A549 (cell line): ENCODE measurements around the gene DIAPH2. TPM values are rescaled to one million over a fixed set of nuclear protein-coding genes. Genes with fewer than 3 reads are reported as not detected.

Experiments
- ATAC-seq, 2 experiments: fragments of 200-7000 bp in 1 of 2; fragments of >200 bp in 1 of 2; cut with Nextera tagmentation in 1 of 2; cut with Tn5 transposase in 1 of 2; 3 replicates each; pipeline versions ENCODE4 v1.8.0 to v1.9.1; 2018 to 2020; ENCODE audit warnings: mild to moderate bottlenecking in 1 of 2, moderate library complexity in 1 of 2
- CTCF ChIA-PET: fragments of 300-600 bp; sonication (Branson Sonifier 250); formaldehyde crosslinking; extraction: SDS; loops from one replicate; lab custom pipeline; 2021; ENCODE audit warnings: antibody characterized with exemption, inconsistent platforms; lab: Yijun Ruan, JAX
- POLR2A ChIA-PET: fragments of 350-600 bp; formaldehyde crosslinking; extraction: SDS; loops from one replicate; lab custom pipeline; 2021; ENCODE audit warnings: antibody characterized with exemption, inconsistent platforms; lab: Yijun Ruan, JAX
- DNase-seq, 2 experiments: peaks; one replicate each; pipeline versions ENCODE4 v3.0.0 to v3.0.0-alpha.2; 2011 to 2016; ENCODE audit warnings: low read depth in 1 of 2, low spot score in 1 of 2
- FAIRE-seq: peaks from 2 replicates; lab custom pipeline; 2011; peaks lifted over from hg19 to GRCh38; lab: Jason Lieb, UNC
- H3K27ac ChIP-seq, 2 experiments: fragments of >200 bp; sonication (Bioruptor Twin); formaldehyde crosslinking; 3 replicates each; pipeline ENCODE4 v1.5.1; 2016 to 2017
- H3K4me1 ChIP-seq: fragments of >200 bp; sonication (Bioruptor Twin); formaldehyde crosslinking; 3 replicates; pipeline ENCODE4 v1.6.1; 2016
- H3K4me2 ChIP-seq: fragments of >200 bp; sonication (Bioruptor Twin); formaldehyde crosslinking; 3 replicates; pipeline ENCODE4 v1.6.1; 2016
- H3K4me3 ChIP-seq: fragments of >200 bp; sonication (Bioruptor Twin); formaldehyde crosslinking; 3 replicates; pipeline ENCODE4 v1.5.1; 2016
- H3K9me3 ChIP-seq: fragments of >200 bp; sonication (Bioruptor Twin); formaldehyde crosslinking; 3 replicates; pipeline ENCODE4 v1.6.1; 2016
- BCL3 ChIP-seq: fragments of >200 bp; sonication (Bioruptor Twin); formaldehyde crosslinking; IDR thresholded peaks from 3 replicates; pipeline ENCODE4 v1.6.1; 2016
- CEBPB ChIP-seq, 2 experiments: fragments of >200 bp in 1 of 2; sonication (Bioruptor Twin) in 1 of 2; formaldehyde crosslinking in 1 of 2; IDR thresholded peaks; 2 replicates each; pipeline ENCODE4 v1.6.1; 2012 to 2016
- CHD4 ChIP-seq: fragments of 200-600 bp; sonication (generic); IDR thresholded peaks from 2 replicates; pipeline ENCODE4 v1.6.1; 2016; ENCODE audit warnings: antibody characterized with exemption, mild to moderate bottlenecking, borderline replicate concordance
- EHMT2 ChIP-seq: fragments of 200-600 bp; sonication (generic); IDR thresholded peaks from 2 replicates; pipeline ENCODE4 v1.6.1; 2016; ENCODE audit warnings: antibody characterized with exemption, low read depth, mild to moderate bottlenecking, moderate library complexity
- ELK1 ChIP-seq: fragments of 150-350 bp; IDR thresholded peaks from 2 replicates; pipeline ENCODE4 v1.6.1; 2014; ENCODE audit warnings: low read depth, mild to moderate bottlenecking, low read length
- FOSL2 ChIP-seq, 2 experiments: fragments of 450-650 bp in 1 of 2; fragments of >200 bp in 1 of 2; sonication (Bioruptor Twin) in 1 of 2; formaldehyde crosslinking; IDR thresholded peaks; 2 replicates each; pipeline versions ENCODE4 v1.5.0 to v1.6.1; 2016 to 2020; ENCODE audit warnings: mild to moderate bottlenecking in 1 of 2, moderate library complexity in 1 of 2
- FOXS1 ChIP-seq: fragments of 250-450 bp; sonication (Bioruptor Pico); IDR thresholded peaks from 2 replicates; pipeline ENCODE4 v1.5.0; 2020; ENCODE audit warnings: mild to moderate bottlenecking, moderate library complexity
- HMGXB4 ChIP-seq: fragments of 250-450 bp; sonication (Bioruptor Pico); IDR thresholded peaks from 2 replicates; pipeline ENCODE4 v1.5.0; 2021; ENCODE audit warnings: mild to moderate bottlenecking, moderate library complexity, borderline replicate concordance
- HOXB13 ChIP-seq: fragments of 250-450 bp; sonication (Bioruptor Pico); IDR thresholded peaks from 2 replicates; pipeline ENCODE4 v1.5.0; 2020; ENCODE audit warnings: low read depth, mild to moderate bottlenecking, moderate library complexity
- JUN ChIP-seq, 2 experiments: fragments of >200 bp; sonication (Bioruptor Twin); formaldehyde crosslinking; IDR thresholded peaks; 2 replicates in 1 of 2; 3 replicates in 1 of 2; pipeline ENCODE4 v1.6.1; 2016 to 2017
- KDM1A ChIP-seq: fragments of 200-600 bp; sonication (generic); IDR thresholded peaks from 2 replicates; pipeline ENCODE4 v1.6.1; 2016; ENCODE audit warnings: low read depth, mild to moderate bottlenecking
- MAZ ChIP-seq: fragments of 150-350 bp; IDR thresholded peaks from 2 replicates; pipeline ENCODE4 v1.6.1; 2014; ENCODE audit warnings: antibody characterized with exemption, low read depth, low read length, borderline replicate concordance
- MYC ChIP-seq: IDR thresholded peaks from 2 replicates; pipeline ENCODE4 v1.6.1; 2012; ENCODE audit warnings: mild to moderate bottlenecking, inconsistent platforms, low read length, improper control_type of control experiment, borderline replicate concordance
- NR3C1 ChIP-seq: fragments of >200 bp; sonication (Bioruptor Twin); formaldehyde crosslinking; IDR thresholded peaks from 3 replicates; pipeline ENCODE4 v1.6.1; 2017
- PBX3 ChIP-seq: IDR thresholded peaks from 2 replicates; pipeline ENCODE4 v1.6.1; 2012
- POLR2AphosphoS2 ChIP-seq: conservative IDR thresholded peaks from 2 replicates; pipeline ENCODE4 v1.6.1; 2012; ENCODE audit warnings: low read length, improper control_type of control experiment, inconsistent platforms
- RFX5 ChIP-seq: fragments of 450-650 bp; IDR thresholded peaks from 2 replicates; pipeline ENCODE4 v1.7.1; 2014; ENCODE audit warnings: antibody characterized with exemption, mild to moderate bottlenecking, moderate library complexity
- SREBF2 ChIP-seq: fragments of 450-650 bp; IDR thresholded peaks from 2 replicates; pipeline ENCODE4 v1.6.1; 2014; ENCODE audit warnings: mild to moderate bottlenecking, moderate library complexity
- TP53 ChIP-seq: fragments of 250-450 bp; sonication (Bioruptor Pico); IDR thresholded peaks from 2 replicates; pipeline ENCODE4 v1.5.0; 2021; ENCODE audit warnings: mild to moderate bottlenecking, moderate library complexity
- ZC3H11A ChIP-seq: fragments of 450-650 bp; IDR thresholded peaks from 2 replicates; pipeline ENCODE4 v1.6.1; 2014; ENCODE audit warnings: antibody characterized with exemption, mild to moderate bottlenecking
- ZSCAN20 ChIP-seq: fragments of 250-450 bp; sonication (Bioruptor Pico); IDR thresholded peaks from 2 replicates; pipeline ENCODE4 v1.8.0; 2022; ENCODE audit warnings: mild to moderate bottlenecking, moderate library complexity
- WGBS: methylation state at CpG from one replicate; pipeline ENCODE4 v1.1.6; 2017; ENCODE audit errors: missing lambda C conversion rate; 5-methylcytosine and 5-hydroxymethylcytosine counted together
- polyA plus RNA-seq, 4 experiments: library from polyadenylated mRNA; depleted of rRNA in 3 of 4; stranded (reverse); fragments of >200 nt; fragmentation: RNase III in 1 of 4; extraction: RNeasy Plus Mini Kit Qiagen cat#74134 plus additional on column Dnase treatment in 1 of 4; gene quantifications; 2 replicates in 3 of 4; 3 replicates in 1 of 4; pipeline ENCODE4 v1.2.3, GENCODE V29; 2011 to 2017

DIAPH2 gene
- polyA plus RNA-seq, 2 of the 4 experiments (the other 2 are of a cell fraction), result 3.7 to 10.0 TPM

GRCh38 chrX:96906741-96907140 is 222.1 kb downstream of the DIAPH2 start:
- FAIRE-seq, result no peak
- H3K4me1 ChIP-seq, result peaks cover 4% of the 10 kb centered on the region; the same call in 2 of the 3 replicates
- H3K9me3 ChIP-seq, result no peaks in the 10 kb centered on the region
- POLR2A ChIA-PET, result no interaction called here
- DNase-seq, result peak in 1 of 2 experiments; percentile 5
- no peak overlapping the region for H3K4me3 ChIP-seq
- ATAC-seq, result no peak
- no peak overlapping the region for H3K4me2 ChIP-seq
- CTCF ChIA-PET, result no interaction called here
- WGBS, result 93% methylated on average over 2 of the region's 2 CpGs
- no peak for TF ChIP-seq FOSL2 (IDR thresholded peaks at IDR 0.05)
- TF ChIP-seq FOSL2 (CRISPR knock-in tag; IDR thresholded peaks at IDR 0.05), result no peak
- TF ChIP-seq MAZ, result no peak
- TF ChIP-seq ZSCAN20, result no peak
- no peak for TF ChIP-seq FOXS1
- TF ChIP-seq, all 56 proteins: peak for 0
- no peak overlapping the region for H3K27ac ChIP-seq

- no peak for TF ChIP-seq TP53 (CRISPR knock-in tag)
- TF ChIP-seq JUN (IDR thresholded peaks at IDR 0.05), result no peak
- TF ChIP-seq EHMT2, result no peak
- TF ChIP-seq NR3C1, result no peak
- no peak for TF ChIP-seq KDM1A
- no peak for TF ChIP-seq HOXB13 (CRISPR knock-in tag)
- no peak for TF ChIP-seq HMGXB4 (CRISPR knock-in tag)
- no peak for TF ChIP-seq SREBF2
- no peak for TF ChIP-seq BCL3
- no peak for TF ChIP-seq MAZ
- no peak for TF ChIP-seq RFX5
- no peak for TF ChIP-seq CEBPB (IDR thresholded peaks at IDR 0.05)
- TF ChIP-seq ZC3H11A, result no peak
- no peak for TF ChIP-seq MYC
- no peak for TF ChIP-seq ELK1
- no peak for TF ChIP-seq ZSCAN20
- no peak for TF ChIP-seq CHD4
- TF ChIP-seq POLR2AphosphoS2, result no peak
- TF ChIP-seq PBX3, result no peak
- TF ChIP-seq, all 56 proteins: peak for 0
- no peak for ATAC-seq
- H3K4me2 ChIP-seq, result no peak overlapping the region
- POLR2A ChIA-PET, result no interaction called here
- H3K4me3 ChIP-seq, result no peak overlapping the region
- peaks cover 8% of the 10 kb centered on the region; the same call in 2 of the 3 replicates for H3K4me1 ChIP-seq
- H3K27ac ChIP-seq, result no peak overlapping the region
- no peak for DNase-seq
- H3K9me3 ChIP-seq, result no peaks in the 10 kb centered on the region
- WGBS, result 60% methylated on average over 3 of the region's 3 CpGs
- CTCF ChIA-PET, result no interaction called here
- FAIRE-seq, result no peak
Observed at GRCh38 chrX:96907516-96908272, 223.1 kb downstream of the DIAPH2 start.
